ACHN (cell line): ENCODE measurements around the gene UBR4.
A peak's percentile ranks its signal among the peaks of the same experiment; 100 is the strongest.

Experiments
- DNase-seq: peaks from one replicate; pipeline ENCODE4 v3.0.0-alpha.2; 2015
- in situ Hi-C: cut with HindIII; loops from 2 replicates; pipeline ENCODE4 v1.10.0; 2017; ENCODE audit warnings: low sequenced_read_pairs, low pct_ligation_motif_present, low pct_unique_long_range_greater_than_20kb

UBR4 gene

GRCh38 chr1:19036041-19036812 lies 173.8 kb downstream of the UBR4 start:
- in situ Hi-C loops: no loop called here
- DNase-seq: no peak

DNA sequence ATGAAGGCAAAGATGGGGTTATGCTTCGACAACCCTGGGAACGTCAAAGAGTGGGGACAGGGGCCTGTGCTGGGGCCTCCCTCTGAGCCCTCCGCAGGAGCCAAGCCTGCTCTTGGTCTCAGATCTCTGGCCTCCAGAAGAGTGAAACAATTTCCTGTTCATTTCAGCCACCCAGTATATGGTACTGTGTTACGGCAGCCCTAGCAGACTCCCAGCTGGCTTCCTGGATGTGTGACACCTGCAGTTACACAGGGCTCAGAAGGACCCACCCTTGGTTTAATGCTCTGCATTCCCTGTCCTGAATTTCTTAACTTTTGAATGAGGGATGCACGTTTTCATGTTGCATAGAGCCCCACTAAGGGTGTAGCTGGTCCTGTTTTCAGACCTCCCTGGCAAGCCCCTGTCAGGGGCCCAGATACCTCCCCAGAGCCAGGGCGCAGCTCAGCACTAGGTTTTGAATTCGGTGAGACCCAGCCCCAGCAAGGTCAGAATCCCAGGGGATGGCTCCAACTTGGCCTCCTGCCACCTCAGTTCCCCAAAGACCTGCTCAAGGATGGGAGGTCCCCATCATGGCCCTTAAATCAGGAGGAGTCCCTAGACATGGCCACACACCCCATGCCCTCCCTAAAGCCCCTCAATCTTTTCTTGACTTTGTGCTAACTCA lies 174.6 kb downstream of the UBR4 start:
- DNase-seq: no peak
- in situ Hi-C loops: no loop called here

DNA sequence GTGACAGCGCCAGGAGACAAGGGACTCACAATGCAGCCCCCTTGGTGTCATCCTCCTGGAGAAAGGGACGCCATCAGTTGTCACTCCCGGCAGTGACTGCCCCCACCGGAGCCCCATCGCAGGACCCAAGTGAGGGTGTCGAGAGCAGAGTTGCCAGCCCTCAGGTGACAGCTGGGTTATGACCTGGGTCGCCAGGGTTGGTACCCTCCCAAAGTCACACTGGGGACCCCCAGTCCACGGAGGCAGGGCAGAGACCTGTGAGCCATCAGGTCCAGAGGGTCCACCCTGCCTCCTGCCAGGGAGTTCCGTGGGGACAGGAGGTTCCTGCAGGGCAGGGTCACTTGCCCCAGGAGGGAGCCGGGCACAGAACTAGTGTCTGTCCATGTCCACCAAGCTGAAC lies 175.3 kb downstream of the UBR4 start:
- DNase-seq: no peak
- in situ Hi-C loops: no loop called here

- in situ Hi-C loops: no loop called here
- peak; percentile 26 for DNase-seq
These were observed 176.0 kb downstream of the UBR4 start for GRCh38 chr1:19033926-19034680.

GRCh38 chr1:19033515-19033839 lies 176.6 kb downstream of the UBR4 start:
- in situ Hi-C loops: no loop called here
- no peak for DNase-seq

DNA sequence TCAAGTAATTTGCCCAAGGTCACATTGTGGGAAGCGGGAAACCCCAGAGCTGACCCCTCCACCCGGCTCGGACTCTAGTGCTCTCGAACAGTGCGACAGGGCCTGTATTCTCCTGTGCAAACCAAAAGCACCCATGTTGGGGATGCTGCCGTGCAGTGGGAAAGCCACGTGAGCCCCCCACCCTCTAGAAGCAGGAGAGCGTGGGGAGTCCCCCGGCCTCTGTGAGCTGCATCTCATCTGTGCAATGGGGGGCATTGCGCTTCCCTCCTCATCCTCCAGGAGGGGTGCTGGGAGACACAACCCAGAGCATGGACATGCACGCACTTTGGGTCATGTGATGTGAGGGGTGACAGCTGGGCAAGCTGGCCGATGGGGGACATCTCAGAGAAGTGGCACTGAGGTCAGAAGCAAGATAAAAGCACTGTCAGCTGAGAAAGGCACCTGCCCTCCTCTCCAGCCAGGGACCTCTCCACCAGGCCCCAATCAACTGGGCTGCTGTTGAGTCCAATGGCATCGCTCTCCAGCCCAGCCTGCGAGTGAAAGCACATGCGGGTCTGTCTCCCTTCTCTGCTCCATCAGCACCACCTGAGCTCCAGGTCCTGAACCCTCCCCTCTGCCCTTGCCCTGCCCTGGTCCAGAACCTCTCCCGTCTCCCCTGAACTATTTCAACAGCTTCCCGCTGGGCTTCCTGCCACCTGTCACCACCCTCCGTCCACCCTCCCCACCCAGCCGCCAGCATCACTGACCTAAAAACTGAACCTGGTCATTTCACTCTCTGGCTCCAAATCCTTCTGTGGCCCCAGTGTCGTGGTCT lies 177.2 kb downstream of the UBR4 start:
- in situ Hi-C loops: no loop called here
- DNase-seq: no peak

DNA sequence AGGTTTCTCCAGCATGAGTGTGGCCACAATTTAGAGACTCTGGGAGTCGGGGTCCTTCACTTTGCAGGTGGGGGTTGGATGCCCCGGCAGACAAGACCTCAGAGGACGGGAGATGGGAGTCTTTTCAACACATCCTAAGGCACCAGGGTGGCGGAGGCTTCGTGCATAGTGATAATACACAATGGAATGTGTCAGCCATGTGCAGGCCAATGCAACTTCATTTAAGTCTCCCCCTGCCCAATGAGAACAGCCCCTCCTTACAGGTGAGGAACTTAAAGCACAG lies 177.7 kb downstream of the UBR4 start:
- DNase-seq: no peak
- in situ Hi-C loops: no loop called here

GRCh38 chr1:19029191-19030085 lies 180.6 kb downstream of the UBR4 start:
- in situ Hi-C loops: no loop called here
- no peak for DNase-seq

- no peak for DNase-seq
- in situ Hi-C loops: no loop called here
These were observed 181.4 kb downstream of the UBR4 start for GRCh38 chr1:19028546-19029129.

DNA sequence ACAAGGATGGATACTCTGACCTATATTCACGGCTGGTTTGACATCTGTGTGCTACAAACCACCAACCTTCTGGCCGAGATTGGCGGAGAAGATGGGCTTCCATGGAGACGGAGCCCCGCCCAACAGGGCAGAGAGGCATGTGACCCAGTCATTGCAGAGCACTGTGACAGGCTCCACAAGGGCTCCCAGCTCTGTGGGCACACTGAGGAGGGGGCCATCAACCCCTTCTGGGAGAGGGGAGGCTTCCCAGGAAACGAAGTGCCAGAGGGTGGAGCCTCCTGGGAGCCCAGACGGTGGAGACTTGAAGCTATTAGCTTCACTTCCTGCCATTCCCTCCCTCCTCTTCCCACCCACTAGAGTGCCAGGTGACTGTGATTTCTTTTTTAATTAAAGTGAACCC lies 182.0 kb downstream of the UBR4 start:
- DNase-seq: no peak
- in situ Hi-C loops: no loop called here
